Activated CD8-positive, alpha-beta memory T cell treated with anti-CD3 and anti-CD28 coated beads for 48 hours (primary cell): ENCODE data around the gene EVA1C.
"Not testable (repeated sequence)": the region's sequence is repeated elsewhere in the genome, so short reads cannot be mapped to it uniquely, and the experiment has no call there.

Experiments used
- DNase-seq, 3 experiments: peaks; one replicate each; pipeline ENCODE4 v3.0.0-alpha.2; 2020; ENCODE audit warnings: low read depth in 2 of 3, low spot score in 2 of 3

Gene EVA1C

GRCh38 chr21:32424191-32424535, 11.7 kb downstream of the EVA1C start:
- DNase-seq: no peak

- no peak for DNase-seq
Measured at GRCh38 chr21:32424674-32425073, 12.2 kb downstream of the EVA1C start.

- no peak for DNase-seq
Measured at GRCh38 chr21:32425628-32426027, 13.1 kb downstream of the EVA1C start.

GRCh38 chr21:32426066-32426465, 13.6 kb downstream of the EVA1C start:
- DNase-seq: no peak

- DNase-seq: no peak
Measured at GRCh38 chr21:32426592-32427051, 14.1 kb downstream of the EVA1C start.

GRCh38 chr21:32427958-32428623, 15.6 kb downstream of the EVA1C start:
- no peak for DNase-seq

GRCh38 chr21:32432982-32433660, 20.6 kb downstream of the EVA1C start:
- DNase-seq: not testable (repeated sequence)

GRCh38 chr21:32437729-32438128, 25.2 kb downstream of the EVA1C start:
- no peak for DNase-seq

- DNase-seq: no peak
Measured at GRCh38 chr21:32442566-32443318, 30.2 kb downstream of the EVA1C start.

GRCh38 chr21:32445101-32445500, 32.6 kb downstream of the EVA1C start:
- DNase-seq: no peak

GRCh38 chr21:32446440-32446839, 33.9 kb downstream of the EVA1C start:
- DNase-seq: not testable (repeated sequence)

GRCh38 chr21:32447224-32447623, 34.7 kb downstream of the EVA1C start:
- no peak for DNase-seq

GRCh38 chr21:32448803-32449594, 36.5 kb downstream of the EVA1C start:
- no peak for DNase-seq

GRCh38 chr21:32450881-32451701, 38.6 kb downstream of the EVA1C start:
- not testable (repeated sequence) for DNase-seq

GRCh38 chr21:32452191-32452590, 39.7 kb downstream of the EVA1C start:
- DNase-seq: not testable (repeated sequence)

GRCh38 chr21:32452641-32453040, 40.1 kb downstream of the EVA1C start:
- DNase-seq: no peak

- DNase-seq: no peak
Measured at GRCh38 chr21:32455548-32455947, 43.0 kb downstream of the EVA1C start.

GRCh38 chr21:32456497-32456918, 44.0 kb downstream of the EVA1C start:
- no peak for DNase-seq

GRCh38 chr21:32457360-32457840, 44.9 kb downstream of the EVA1C start:
- no peak for DNase-seq

- no peak for DNase-seq
Measured at GRCh38 chr21:32457962-32458361, 45.5 kb downstream of the EVA1C start.
